K562 (cell line): ENCODE results near the gene TEX53. TPM values are rescaled to one million over a fixed set of nuclear protein-coding genes. Genes with fewer than 3 reads are reported as not detected.

Source experiments
- ATAC-seq: fragments of 200-7000 bp; cut with Tn5 transposase; 3 replicates; pipeline ENCODE4 v1.9.1; 2020; ENCODE audit warnings: moderate library complexity
- BruUV-seq: library from RNA; stranded (reverse); fragments of 400-500 nt; replicated peaks from 2 replicates; lab custom pipeline; 2021; lab: Mats Ljungman, UMichigan
- CTCF ChIA-PET: fragments of 300-600 bp; formaldehyde crosslinking; extraction: SDS; loops from one replicate; lab custom pipeline; 2021; ENCODE audit warnings: low intra/inter-chr PET ratio; lab: Yijun Ruan, JAX
- POLR2A ChIA-PET: fragments of 300-600, 350-650 bp; sonication (Branson Sonifier 250); formaldehyde crosslinking; extraction: SDS; loops from one replicate; lab custom pipeline; 2021; ENCODE audit warnings: antibody characterized with exemption, inconsistent platforms; lab: Yijun Ruan, JAX
- DNase-seq, 4 experiments: peaks; one replicate each; pipeline versions ENCODE4 v3.0.0 to v3.0.0-alpha.2; 2011 to 2018; ENCODE audit warnings: low spot score in 3 of 4, mixed read lengths in 3 of 4; ENCODE audit errors: extremely low read depth in 1 of 4
- FAIRE-seq: peaks from 2 replicates; lab custom pipeline; 2011; peaks lifted over from hg19 to GRCh38; lab: Jason Lieb, UNC
- H2AFZ ChIP-seq: 2 replicates; pipeline ENCODE4 v1.6.0; 2011; ENCODE audit warnings: low read depth, low read length, control low read depth, inconsistent platforms
- H3K27ac ChIP-seq: fragments of 200-600 bp; 3 replicates; pipeline ENCODE4 v1.8.0; 2011; ENCODE audit warnings: low read depth, mild to moderate bottlenecking, control low read depth, inconsistent platforms, low read length, moderate library complexity, mixed read lengths; ENCODE audit errors: extremely low read depth
- H3K27me3 ChIP-seq, 2 experiments: fragments of 300-600 bp in 1 of 2; 2 replicates in 1 of 2; 3 replicates in 1 of 2; pipeline versions ENCODE4 v1.6.0 to v1.8.0; 2011; ENCODE audit warnings: inconsistent platforms in 2 of 2, low read length in 2 of 2, mild to moderate bottlenecking in 1 of 2, mixed read lengths in 1 of 2, moderate library complexity in 1 of 2; ENCODE audit not compliant: control insufficient read depth in 2 of 2, insufficient read depth in 2 of 2
- H3K36me3 ChIP-seq: fragments of 300-600 bp; 3 replicates; pipeline ENCODE4 v1.8.0; 2011; ENCODE audit warnings: mild to moderate bottlenecking, low read length, inconsistent platforms; ENCODE audit not compliant: control insufficient read depth, insufficient read depth
- H3K4me1 ChIP-seq, 2 experiments: fragments of 200-600 bp in 1 of 2; replicated peaks in 1 of 2; 2 replicates in 1 of 2; 3 replicates in 1 of 2; pipeline versions ENCODE4 v1.5.1 to v1.8.0; 2011; ENCODE audit warnings: inconsistent platforms in 2 of 2, low read length in 2 of 2, mild to moderate bottlenecking in 1 of 2, mixed read lengths in 1 of 2, moderate library complexity in 1 of 2; ENCODE audit not compliant: control insufficient read depth in 2 of 2, insufficient read depth in 2 of 2
- H3K4me2 ChIP-seq: 2 replicates; pipeline ENCODE4 v1.6.1; 2011; ENCODE audit warnings: low read length, control low read depth, inconsistent platforms, mixed read lengths; ENCODE audit not compliant: insufficient read depth
- H3K4me3 ChIP-seq: fragments of 200-600 bp; sonication (generic), shearing (Covaris generic); 2 replicates; pipeline ENCODE4 v1.5.1; 2016; ENCODE audit warnings: control low read depth, inconsistent platforms
- H3K79me2 ChIP-seq: fragments of 200-600 bp; 3 replicates; pipeline ENCODE4 v1.8.0; 2011; ENCODE audit warnings: low read length, inconsistent platforms; ENCODE audit not compliant: control insufficient read depth, insufficient read depth
- H3K9ac ChIP-seq, 2 experiments: 2 replicates each; pipeline versions ENCODE4 v1.6.0 to v1.6.1; 2011; ENCODE audit warnings: low read depth in 2 of 2, low read length in 2 of 2, control low read depth in 1 of 2, inconsistent platforms in 1 of 2, mild to moderate bottlenecking in 1 of 2, mixed read lengths in 1 of 2; ENCODE audit not compliant: insufficient read depth in 1 of 2
- H3K9me1 ChIP-seq: one replicate; pipeline ENCODE4 v1.6.0; 2011; ENCODE audit warnings: inconsistent platforms, mild to moderate bottlenecking, low read length, moderate library complexity; ENCODE audit not compliant: control insufficient read depth, insufficient read depth
- H3K9me3 ChIP-seq: replicated peaks from 2 replicates; pipeline ENCODE4 v1.5.1; 2011; ENCODE audit warnings: low read depth, low read length, inconsistent platforms; ENCODE audit not compliant: control insufficient read depth, insufficient read depth
- H4K20me1 ChIP-seq: replicated peaks from 2 replicates; pipeline ENCODE4 v1.6.1; 2011; ENCODE audit warnings: low read length, inconsistent platforms, mixed read lengths; ENCODE audit not compliant: control insufficient read depth, insufficient read depth
- E2F3 ChIP-seq: fragments of 250-450 bp; sonication (Bioruptor Pico); IDR thresholded peaks from 2 replicates; pipeline ENCODE4 v1.4.0; 2020; ENCODE audit warnings: mild to moderate bottlenecking
- GABPB2 ChIP-seq: fragments of 250-450 bp; sonication (Bioruptor Pico); conservative IDR thresholded peaks from 2 replicates; pipeline ENCODE4 v1.5.1; 2021; ENCODE audit warnings: mild to moderate bottlenecking
- HDAC8 ChIP-seq: fragments of 450-650 bp; IDR thresholded peaks from 2 replicates; pipeline ENCODE4 v1.6.1; 2016; ENCODE audit warnings: mild to moderate bottlenecking, missing genetic modification characterization, moderate library complexity, missing compliant biosample characterization
- LCOR ChIP-seq: sonication (generic); formaldehyde crosslinking; IDR thresholded peaks from 2 replicates; pipeline ENCODE4 v1.8.0; 2022; ENCODE audit warnings: mild to moderate bottlenecking, missing genetic modification reagents
- MIER1 ChIP-seq: fragments of 450-650 bp; IDR thresholded peaks from 2 replicates; pipeline ENCODE4 v1.6.1; 2016; ENCODE audit warnings: antibody characterized with exemption, mild to moderate bottlenecking, low read depth
- MTA1 ChIP-seq: fragments of 450-650 bp; IDR thresholded peaks from 2 replicates; pipeline ENCODE4 v1.6.1; 2017; ENCODE audit warnings: borderline replicate concordance
- NFATC3 ChIP-seq: fragments of 450-650 bp; IDR thresholded peaks from 2 replicates; pipeline ENCODE4 v1.6.1; 2017; ENCODE audit warnings: mild to moderate bottlenecking
- NONO ChIP-seq, 2 experiments: fragments of 200-400 bp in 1 of 2; fragments of 450-650 bp in 1 of 2; formaldehyde crosslinking in 1 of 2; IDR thresholded peaks; 2 replicates each; pipeline ENCODE4 v1.6.1; 2017; ENCODE audit warnings: low read depth in 2 of 2, mild to moderate bottlenecking in 2 of 2, moderate library complexity in 2 of 2, low read length in 1 of 2
- NR4A1 ChIP-seq, 2 experiments: fragments of 250-450 bp in 1 of 2; fragments of 450-650 bp in 1 of 2; sonication (Bioruptor Pico) in 1 of 2; IDR thresholded peaks; 2 replicates each; pipeline versions ENCODE4 v1.4.0 to v1.6.1; 2016 to 2020; ENCODE audit warnings: mild to moderate bottlenecking in 2 of 2, missing compliant biosample characterization in 1 of 2, missing genetic modification characterization in 1 of 2, moderate library complexity in 1 of 2
- PHF21A ChIP-seq: fragments of 450-650 bp; IDR thresholded peaks from 2 replicates; pipeline ENCODE4 v1.6.1; 2017; ENCODE audit warnings: low read depth, borderline replicate concordance
- POLR2B ChIP-seq: fragments of 450-650 bp; IDR thresholded peaks from 2 replicates; pipeline ENCODE4 v1.6.1; 2018; ENCODE audit warnings: low read depth; ENCODE audit not compliant: partially characterized antibody
- SNIP1 ChIP-seq: fragments of 450-650 bp; IDR thresholded peaks from 2 replicates; pipeline ENCODE4 v1.7.1; 2017; ENCODE audit warnings: low read depth, mild to moderate bottlenecking
- USF1 ChIP-seq: sonication (generic); formaldehyde crosslinking; IDR thresholded peaks from 2 replicates; pipeline ENCODE4 v1.9.0; 2022; ENCODE audit warnings: mild to moderate bottlenecking, missing genetic modification reagents
- XRCC4 ChIP-seq: IDR thresholded peaks from one replicate; pipeline ENCODE4 v1.6.1; 2011; ENCODE audit not compliant: insufficient read depth, insufficient read length; ENCODE audit errors: extremely low read depth
- ZFP30 ChIP-seq: fragments of 250-450 bp; sonication (Bioruptor Pico); IDR thresholded peaks from 2 replicates; pipeline ENCODE4 v1.8.0; 2022; ENCODE audit warnings: moderate library complexity, mild to moderate bottlenecking, inconsistent platforms, borderline replicate concordance
- ZFPM2 ChIP-seq: fragments of 250-450 bp; sonication (Bioruptor Pico); IDR thresholded peaks from 2 replicates; pipeline ENCODE4 v1.5.1; 2022; ENCODE audit warnings: mild to moderate bottlenecking
- ZNF133 ChIP-seq: fragments of 250-450 bp; sonication (Bioruptor Pico); IDR thresholded peaks from 2 replicates; pipeline ENCODE4 v1.4.0; 2020; ENCODE audit warnings: mild to moderate bottlenecking
- in situ Hi-C: fragments of 300-500 bp; cut with MboI; formaldehyde crosslinking; loops from 4 replicates; pipeline ENCODE4 v1.15.0; 2018; ENCODE audit warnings: inconsistent platforms, mixed read lengths
- intact Hi-C: fragments of 100-400 bp; cut with micrococcal nuclease; formaldehyde crosslinking; loops from 2 replicates; pipeline ENCODE4 v1.14.2; 2022
- polyA plus RNA-seq, 8 experiments: library from polyadenylated mRNA; depleted of rRNA in 4 of 8; stranded (reverse) in 5 of 8; unstranded in 3 of 8; fragments of >200 nt; fragmentation: Nextera tagmentation in 2 of 8; fragmentation: Illumina TruSeq in 1 of 8; extraction: Ambion mirVana in 2 of 8; extraction: Trizol in 1 of 8; gene quantifications; 2 replicates each; pipeline versions ENCODE4 v1.2.1 to v1.2.3, GENCODE V29; 2011 to 2014; ENCODE audit warnings: inconsistent platforms in 1 of 8, missing spikeins in 1 of 8
- total RNA-seq, 7 experiments: library from RNA; depleted of rRNA in 6 of 7; stranded (reverse); fragments of >200 nt in 6 of 7; fragmentation: Illumina TruSeq in 2 of 7; extraction: Trizol in 2 of 7; gene quantifications; 2 replicates each; pipeline versions ENCODE4 v1.2.1 to v1.2.3, GENCODE V29; 2011 to 2021; ENCODE audit warnings: low replicate concordance in 1 of 7
- TF ChIP-seq, protein P1 (sequence below): fragments of 450-650 bp; formaldehyde crosslinking; IDR thresholded peaks from 2 replicates; pipeline ENCODE4 v1.4.0; 2022; ENCODE audit warnings: missing genetic modification characterization
- TF ChIP-seq, protein P2 (sequence below): fragments of 250-450 bp; sonication (Bioruptor Pico); IDR thresholded peaks from 2 replicates; pipeline ENCODE4 v1.8.0; 2022; ENCODE audit warnings: inconsistent platforms

TEX53 gene
- total and polyA plus RNA-seq, 9 of the 15 experiments (the other 6 are each of a cell fraction or from before 2014, with no cell fraction given): not detected

DNA sequence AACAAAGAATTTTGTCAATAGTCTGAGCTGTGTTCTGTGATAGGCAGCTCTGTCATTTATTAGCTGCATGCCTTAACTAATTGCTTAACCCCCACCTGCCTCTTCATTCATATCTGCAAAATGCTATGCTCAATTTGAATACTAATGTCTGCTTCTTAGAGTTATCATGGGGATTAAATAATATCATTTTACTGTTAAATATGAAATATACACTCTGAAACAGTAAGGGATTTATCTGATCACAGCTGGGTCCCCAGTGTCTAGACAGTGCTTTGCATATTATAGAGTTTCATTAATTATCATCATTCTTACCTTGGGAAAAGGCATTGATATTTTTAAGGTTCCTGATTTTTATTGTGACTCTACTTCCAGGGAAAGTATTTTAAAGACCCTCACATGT is 12.4 kb upstream of the TEX53 start:
- peaks cover 2 to 29% of the 10 kb centered on the region in 2 experiments; a peak in 2 of 5 replicates for H3K27me3 ChIP-seq
- in situ Hi-C loops: loop anchor here (5.0 kb wide), 1 partner anchor 342 kb away; no protein-coding TSS in a partner anchor
- no peaks in the 10 kb centered on the region for H4K20me1 ChIP-seq
- H2AFZ ChIP-seq: no peak overlapping the region
- H3K9ac ChIP-seq: no peak overlapping the region
- FAIRE-seq (no peak), ATAC-seq (no peak), DNase-seq (no peak)
- no peaks in the 10 kb centered on the region for H3K36me3 ChIP-seq
- intact Hi-C loops: no loop called here
- ChIA-PET CTCF (no interaction called here), POLR2A (interaction anchor here (0.6 to 0.8 kb wide), 3 partner anchors 12 to 230 kb away, joined by 3 read pairs; partner anchors contain the start of gene TEX53)
- no peaks in the 10 kb centered on the region for H3K9me1 ChIP-seq
- no peak overlapping the region for H3K4me2 ChIP-seq
- no TSS peak for BruUV-seq
- H3K79me2 ChIP-seq: no peaks in the 10 kb centered on the region
- TF ChIP-seq NR4A1 (CRISPR knock-in tag; IDR thresholded peaks at IDR 0.05) (no peak), NR4A1 (tag; IDR thresholded peaks at IDR 0.05) (no peak), SNIP1 (no peak), NFATC3 (no peak), E2F3 (CRISPR knock-in tag) (no peak), PHF21A (no peak), GABPB2 (CRISPR knock-in tag) (no peak), HDAC8 (tag) (no peak), USF1 (CRISPR knock-in tag) (no peak), MTA1 (no peak), ZFPM2 (no peak), POLR2B (no peak), ZFP30 (no peak), XRCC4 (no peak), NONO (IDR thresholded peaks at IDR 0.05; ENCODE audit: low read depth in 2 of 2, low read length in 1 of 2) (no peak), LCOR (CRISPR knock-in tag) (no peak), ZNF133 (CRISPR knock-in tag) (no peak), MIER1 (no peak)
- TF ChIP-seq, protein P1, sequence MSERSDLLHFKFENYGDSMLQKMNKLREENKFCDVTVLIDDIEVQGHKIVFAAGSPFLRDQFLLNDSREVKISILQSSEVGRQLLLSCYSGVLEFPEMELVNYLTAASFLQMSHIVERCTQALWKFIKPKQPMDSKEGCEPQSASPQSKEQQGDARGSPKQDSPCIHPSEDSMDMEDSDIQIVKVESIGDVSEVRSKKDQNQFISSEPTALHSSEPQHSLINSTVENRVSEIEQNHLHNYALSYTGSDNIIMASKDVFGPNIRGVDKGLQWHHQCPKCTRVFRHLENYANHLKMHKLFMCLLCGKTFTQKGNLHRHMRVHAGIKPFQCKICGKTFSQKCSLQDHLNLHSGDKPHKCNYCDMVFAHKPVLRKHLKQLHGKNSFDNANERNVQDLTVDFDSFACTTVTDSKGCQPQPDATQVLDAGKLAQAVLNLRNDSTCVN (CRISPR knock-in tag): no peak
- TF ChIP-seq, protein P2, sequence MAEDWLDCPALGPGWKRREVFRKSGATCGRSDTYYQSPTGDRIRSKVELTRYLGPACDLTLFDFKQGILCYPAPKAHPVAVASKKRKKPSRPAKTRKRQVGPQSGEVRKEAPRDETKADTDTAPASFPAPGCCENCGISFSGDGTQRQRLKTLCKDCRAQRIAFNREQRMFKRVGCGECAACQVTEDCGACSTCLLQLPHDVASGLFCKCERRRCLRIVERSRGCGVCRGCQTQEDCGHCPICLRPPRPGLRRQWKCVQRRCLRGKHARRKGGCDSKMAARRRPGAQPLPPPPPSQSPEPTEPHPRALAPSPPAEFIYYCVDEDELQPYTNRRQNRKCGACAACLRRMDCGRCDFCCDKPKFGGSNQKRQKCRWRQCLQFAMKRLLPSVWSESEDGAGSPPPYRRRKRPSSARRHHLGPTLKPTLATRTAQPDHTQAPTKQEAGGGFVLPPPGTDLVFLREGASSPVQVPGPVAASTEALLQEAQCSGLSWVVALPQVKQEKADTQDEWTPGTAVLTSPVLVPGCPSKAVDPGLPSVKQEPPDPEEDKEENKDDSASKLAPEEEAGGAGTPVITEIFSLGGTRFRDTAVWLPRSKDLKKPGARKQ (CRISPR knock-in tag): no peak
- H3K9me3 ChIP-seq: no peaks in the 10 kb centered on the region
- H3K27ac ChIP-seq: no peak overlapping the region
- no peaks in the 10 kb centered on the region for H3K4me1 ChIP-seq
- no peak overlapping the region for H3K4me3 ChIP-seq
